ENCODE results near the gene CX3CR1. TPM values are rescaled to one million over a fixed set of nuclear protein-coding genes. Genes with fewer than 3 reads are reported as not detected.

CX3CR1 gene
- total and polyA plus RNA-seq, 2 of the 4 experiments (the other 2 are of a cell fraction) = not detected

DNA sequence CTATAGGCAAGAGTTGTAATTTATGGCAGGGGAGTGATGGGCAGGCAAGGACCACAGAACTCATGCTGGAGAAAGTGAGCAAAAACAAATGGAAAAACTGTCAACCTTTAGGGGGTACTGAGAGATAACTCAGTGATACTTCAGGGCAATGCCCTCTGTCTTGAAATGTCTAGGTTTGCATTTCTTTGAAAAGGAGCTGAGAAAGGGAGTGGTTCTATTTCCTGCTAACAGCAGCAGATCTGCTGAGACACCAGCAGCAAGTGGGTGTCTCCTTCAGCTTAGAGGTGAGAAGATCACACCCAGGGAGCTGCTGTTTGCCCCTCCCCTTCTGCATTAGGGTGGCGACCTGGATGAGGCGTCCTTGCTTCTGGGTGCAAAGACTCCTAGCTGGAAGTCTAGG is 45.2 kb downstream of the CX3CR1 start:
- Histone ChIP-seq H3K9ac (ENCODE audit: low read depth, low read length) (no peak overlapping the region), H4K91ac (ENCODE audit: insufficient read depth, low read depth, low read length) (no peak overlapping the region), H3K27ac (ENCODE audit: insufficient read depth, low read length) (no peak overlapping the region), H3K23ac (ENCODE audit: low read depth, low read length) (no peak overlapping the region), H4K5ac (ENCODE audit: low read depth, low read length) (no peak overlapping the region), H2BK20ac (ENCODE audit: low read depth, low read length) (no peak overlapping the region), H3K18ac (ENCODE audit: low read depth, low read length) (no peak overlapping the region), H3K27me3 (ENCODE audit: control insufficient read depth, insufficient read depth, low read length) (peaks cover 21% of the 10 kb centered on the region), H4K8ac (ENCODE audit: low read depth in 2 of 2, low read length in 2 of 2) (no peak overlapping the region), H3K36me3 (ENCODE audit: control insufficient read depth, insufficient read depth, low read length) (no peaks in the 10 kb centered on the region), H3K4ac (ENCODE audit: low read depth, low read length) (no peak overlapping the region), H3K4me2 (ENCODE audit: low read depth, low read length) (no peak overlapping the region), H3K4me3 (ENCODE audit: insufficient read depth, low read depth, low read length) (no peak overlapping the region), H2BK5ac (ENCODE audit: low read depth, low read length, poor library complexity, severe bottlenecking) (no peak overlapping the region), H2BK15ac (ENCODE audit: low read depth, low read length) (no peak overlapping the region), H3K56ac (ENCODE audit: extremely low read depth, insufficient read depth, low read length) (no peak overlapping the region), H2BK120ac (ENCODE audit: low read depth, low read length) (no peak overlapping the region), H3K79me1 (ENCODE audit: low read depth in 1 of 2, low read length in 2 of 2) (no peaks in the 10 kb centered on the region), H3K9me3 (ENCODE audit: control insufficient read depth, insufficient read depth, low read length) (no peaks in the 10 kb centered on the region), H2AK5ac (ENCODE audit: low read depth, low read length) (no peak overlapping the region), H2AK9ac (replicated peaks; ENCODE audit: low read depth, low read length, poor library complexity) (no peak overlapping the region), H4K20me1 (ENCODE audit: insufficient read depth, low read length) (no peaks in the 10 kb centered on the region), H3K9me1 (ENCODE audit: insufficient read depth, low read length) (no peaks in the 10 kb centered on the region), H3K14ac (replicated peaks; ENCODE audit: low read depth, low read length) (no peak overlapping the region), H2AFZ (replicated peaks; ENCODE audit: low read length, poor library complexity) (no peak overlapping the region), H3K4me1 (ENCODE audit: control insufficient read depth, insufficient read depth, low read length) (no peaks in the 10 kb centered on the region)
- in situ Hi-C loops (cut with MboI; ENCODE audit: low sequenced_read_pairs) (no loop called here), intact Hi-C loops (cut with micrococcal nuclease) (no loop called here), dilution Hi-C loops (cut with HindIII; ENCODE audit: low sequenced_read_pairs, unreplicated experiment) (no loop called here)
- no CpG with 5 or more reads among the region's 2 CpGs for WGBS, 2 experiments (ENCODE audit: extremely low coverage in 2 of 2, insufficient read length in 1 of 2)
- DNase-seq (no peak), ATAC-seq (ENCODE audit: low read depth) (no peak)
- ChIA-PET CTCF (no interaction called here), POLR2A (ENCODE audit: unreplicated experiment) (no interaction called here)
- no TSS peak for BruUV-seq (replicated peaks)
- TF ChIP-seq POLR2A (IDR thresholded peaks at IDR 0.05; ENCODE audit: low read depth, low read length) (no peak), RCOR1 (IDR thresholded peaks at IDR 0.05; ENCODE audit: insufficient replicate concordance, low read length) (no peak), SMC3 (IDR thresholded peaks at IDR 0.05; ENCODE audit: low read depth, low read length) (no peak), MAFK (IDR thresholded peaks at IDR 0.05; ENCODE audit: low read depth, low read length) (no peak), NFE2L2 (IDR thresholded peaks at IDR 0.05; ENCODE audit: low read depth, low read length) (no peak), BHLHE40 (IDR thresholded peaks at IDR 0.05; ENCODE audit: low read depth, low read length) (no peak), RAD21 (IDR thresholded peaks at IDR 0.05; ENCODE audit: low read length) (no peak), MXI1 (IDR thresholded peaks at IDR 0.05; ENCODE audit: borderline replicate concordance, low read depth, low read length) (no peak), CHD1 (IDR thresholded peaks at IDR 0.05; ENCODE audit: low read depth, low read length) (no peak)
- TF ChIP-seq, protein P1, sequence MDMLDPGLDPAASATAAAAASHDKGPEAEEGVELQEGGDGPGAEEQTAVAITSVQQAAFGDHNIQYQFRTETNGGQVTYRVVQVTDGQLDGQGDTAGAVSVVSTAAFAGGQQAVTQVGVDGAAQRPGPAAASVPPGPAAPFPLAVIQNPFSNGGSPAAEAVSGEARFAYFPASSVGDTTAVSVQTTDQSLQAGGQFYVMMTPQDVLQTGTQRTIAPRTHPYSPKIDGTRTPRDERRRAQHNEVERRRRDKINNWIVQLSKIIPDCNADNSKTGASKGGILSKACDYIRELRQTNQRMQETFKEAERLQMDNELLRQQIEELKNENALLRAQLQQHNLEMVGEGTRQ (IDR thresholded peaks at IDR 0.05; ENCODE audit: low read depth, low read length) = no peak
- TF ChIP-seq, protein P2, sequence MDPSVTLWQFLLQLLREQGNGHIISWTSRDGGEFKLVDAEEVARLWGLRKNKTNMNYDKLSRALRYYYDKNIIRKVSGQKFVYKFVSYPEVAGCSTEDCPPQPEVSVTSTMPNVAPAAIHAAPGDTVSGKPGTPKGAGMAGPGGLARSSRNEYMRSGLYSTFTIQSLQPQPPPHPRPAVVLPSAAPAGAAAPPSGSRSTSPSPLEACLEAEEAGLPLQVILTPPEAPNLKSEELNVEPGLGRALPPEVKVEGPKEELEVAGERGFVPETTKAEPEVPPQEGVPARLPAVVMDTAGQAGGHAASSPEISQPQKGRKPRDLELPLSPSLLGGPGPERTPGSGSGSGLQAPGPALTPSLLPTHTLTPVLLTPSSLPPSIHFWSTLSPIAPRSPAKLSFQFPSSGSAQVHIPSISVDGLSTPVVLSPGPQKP (IDR thresholded peaks at IDR 0.05; ENCODE audit: borderline replicate concordance, low read depth, low read length) = no peak
- TF ChIP-seq, protein P3, sequence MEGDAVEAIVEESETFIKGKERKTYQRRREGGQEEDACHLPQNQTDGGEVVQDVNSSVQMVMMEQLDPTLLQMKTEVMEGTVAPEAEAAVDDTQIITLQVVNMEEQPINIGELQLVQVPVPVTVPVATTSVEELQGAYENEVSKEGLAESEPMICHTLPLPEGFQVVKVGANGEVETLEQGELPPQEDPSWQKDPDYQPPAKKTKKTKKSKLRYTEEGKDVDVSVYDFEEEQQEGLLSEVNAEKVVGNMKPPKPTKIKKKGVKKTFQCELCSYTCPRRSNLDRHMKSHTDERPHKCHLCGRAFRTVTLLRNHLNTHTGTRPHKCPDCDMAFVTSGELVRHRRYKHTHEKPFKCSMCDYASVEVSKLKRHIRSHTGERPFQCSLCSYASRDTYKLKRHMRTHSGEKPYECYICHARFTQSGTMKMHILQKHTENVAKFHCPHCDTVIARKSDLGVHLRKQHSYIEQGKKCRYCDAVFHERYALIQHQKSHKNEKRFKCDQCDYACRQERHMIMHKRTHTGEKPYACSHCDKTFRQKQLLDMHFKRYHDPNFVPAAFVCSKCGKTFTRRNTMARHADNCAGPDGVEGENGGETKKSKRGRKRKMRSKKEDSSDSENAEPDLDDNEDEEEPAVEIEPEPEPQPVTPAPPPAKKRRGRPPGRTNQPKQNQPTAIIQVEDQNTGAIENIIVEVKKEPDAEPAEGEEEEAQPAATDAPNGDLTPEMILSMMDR (conservative IDR thresholded peaks at IDR 0.05; ENCODE audit: low read depth, low read length) = no peak
